HG03060 (cell line): ENCODE data around the gene FBXL4.

Experiments
- ATAC-seq: cut with Tn5 transposase; IDR thresholded peaks from one replicate; pipeline ENCODE4 v1.9.1; 2021; ENCODE audit warnings: low read depth, moderate number of reproducible peaks; ENCODE audit not compliant: unreplicated experiment

The FBXL4 gene

DNA sequence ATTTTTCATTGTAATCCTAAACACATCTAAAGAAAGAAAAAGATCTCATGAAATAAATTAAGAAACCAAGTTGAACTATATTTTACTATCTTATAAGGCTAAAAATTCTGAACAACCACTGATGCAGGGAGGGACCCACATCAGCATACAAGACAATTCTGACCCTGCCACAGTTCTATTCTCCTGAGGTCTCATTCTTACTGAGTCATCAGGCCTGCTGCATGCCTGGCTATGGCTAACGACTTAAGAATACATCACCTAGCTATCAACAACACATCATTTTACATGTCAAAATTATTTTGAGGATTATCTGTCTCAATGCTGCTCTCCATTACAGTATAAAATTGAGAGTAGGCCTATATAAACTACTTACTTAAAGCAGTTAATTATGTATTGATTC is 52.9 kb downstream of the FBXL4 start:
- ATAC-seq = no peak

DNA sequence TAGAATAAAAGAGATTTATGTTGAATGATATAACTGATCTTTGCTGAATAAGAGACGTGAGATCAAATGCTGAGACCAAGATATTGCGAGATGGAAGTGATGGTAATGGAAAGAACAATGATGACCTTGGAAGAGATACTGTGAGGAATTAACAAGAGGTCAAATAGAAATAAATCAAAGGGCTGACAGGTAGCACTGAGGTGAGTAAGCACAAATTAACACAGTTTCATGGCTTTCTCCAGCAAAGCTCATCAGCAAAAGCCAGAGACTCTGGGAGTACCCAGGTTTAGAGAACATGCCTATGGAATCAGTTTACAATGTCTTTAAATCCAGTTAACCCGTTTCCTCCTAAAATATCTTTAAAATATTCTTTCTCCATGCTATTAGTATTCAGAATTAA is 60.1 kb downstream of the FBXL4 start:
- no peak for ATAC-seq

DNA sequence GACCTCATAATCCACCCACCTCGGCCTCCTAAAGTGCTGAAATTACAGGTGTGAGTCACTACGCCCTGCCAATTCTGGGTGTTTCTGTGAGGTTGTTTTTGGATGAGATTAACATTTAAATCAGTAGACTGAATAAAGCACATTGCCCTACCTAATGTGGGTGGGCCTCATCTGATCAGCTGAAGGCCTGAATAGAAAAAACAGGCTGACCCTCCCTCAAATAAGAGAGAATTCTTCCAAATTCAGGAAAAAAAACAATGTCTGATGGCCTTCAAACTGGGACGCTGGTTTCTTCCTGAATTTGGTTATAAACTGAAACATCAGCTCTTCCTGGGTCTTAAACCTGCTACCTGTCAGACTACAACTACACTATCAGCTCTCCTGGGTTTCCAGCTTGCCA is 62.4 kb downstream of the FBXL4 start:
- no peak for ATAC-seq

DNA sequence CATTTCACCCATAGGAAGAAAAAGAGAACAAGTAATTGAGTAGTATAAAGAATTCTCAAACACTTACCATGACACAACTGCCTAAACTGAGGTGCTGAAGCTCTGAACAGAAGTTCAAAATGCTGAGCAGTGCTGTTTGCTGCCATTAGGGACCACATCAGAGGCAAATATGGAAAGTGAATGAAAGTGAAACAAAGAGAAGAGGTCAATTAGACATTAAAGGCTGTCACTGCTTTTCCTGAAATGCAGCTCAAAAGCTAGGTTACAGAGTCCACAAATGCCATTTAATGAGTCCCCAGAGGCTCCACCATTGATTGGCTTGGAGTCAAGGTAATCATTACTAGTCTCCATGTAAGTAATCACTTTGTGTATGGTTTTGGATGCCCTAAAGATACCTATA is 67.3 kb downstream of the FBXL4 start:
- ATAC-seq = peak; percentile 82

DNA sequence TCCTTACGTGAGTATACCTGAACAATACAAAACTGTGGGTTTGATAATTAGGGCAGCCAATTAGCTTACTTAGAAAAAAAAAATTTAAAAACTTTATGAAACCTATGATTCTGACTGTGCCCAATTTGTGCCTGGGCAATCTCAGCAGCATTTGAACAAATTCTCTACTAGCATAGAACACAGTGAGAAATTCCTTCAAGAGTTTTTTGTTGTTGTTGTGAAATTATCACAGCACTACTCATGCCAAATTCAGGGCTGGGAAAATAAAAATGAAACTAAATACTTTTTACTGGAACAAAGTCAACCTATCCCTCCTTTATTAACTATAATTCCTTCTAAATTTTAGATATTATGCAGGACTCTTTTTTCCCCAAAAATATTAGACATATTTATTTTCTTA is 70.5 kb downstream of the FBXL4 start:
- ATAC-seq = no peak

DNA sequence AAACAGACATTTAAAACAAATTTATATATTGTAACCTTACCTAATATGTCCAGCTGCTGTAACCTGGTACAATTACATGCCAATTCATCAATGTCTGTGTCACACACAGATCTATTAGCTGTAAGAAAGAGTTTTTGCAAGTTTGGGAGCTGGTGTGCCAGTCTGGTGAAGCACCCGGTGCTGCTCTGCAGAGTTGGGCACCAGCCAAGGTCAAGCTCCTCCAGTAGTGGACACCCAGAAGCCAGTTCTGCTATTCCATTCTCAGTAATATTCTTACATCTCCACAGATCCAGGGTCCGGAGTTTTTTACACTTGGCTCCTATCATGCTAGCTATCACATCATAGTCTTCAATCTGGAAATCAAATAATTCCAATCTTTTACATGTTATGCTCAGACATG is 72.4 kb downstream of the FBXL4 start:
- no peak for ATAC-seq

DNA sequence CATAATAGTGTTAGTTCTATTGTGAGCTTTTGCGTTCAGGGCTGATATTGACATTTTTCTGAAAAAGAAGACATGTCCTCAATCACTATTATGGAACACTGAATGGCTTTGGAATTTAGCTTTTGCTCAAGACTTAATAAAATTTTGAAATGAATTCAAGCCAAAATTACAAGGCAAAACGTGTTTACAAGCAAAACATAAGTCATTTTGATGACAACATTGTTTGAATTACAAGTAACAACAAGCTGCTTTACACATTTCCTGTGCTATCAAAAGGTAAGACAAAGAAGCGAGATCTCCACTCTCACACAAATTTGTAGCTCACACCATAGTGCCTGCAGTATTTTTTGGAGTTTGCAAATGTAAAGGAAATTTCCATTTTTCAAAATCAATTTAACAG is 75.9 kb downstream of the FBXL4 start:
- ATAC-seq = no peak

DNA sequence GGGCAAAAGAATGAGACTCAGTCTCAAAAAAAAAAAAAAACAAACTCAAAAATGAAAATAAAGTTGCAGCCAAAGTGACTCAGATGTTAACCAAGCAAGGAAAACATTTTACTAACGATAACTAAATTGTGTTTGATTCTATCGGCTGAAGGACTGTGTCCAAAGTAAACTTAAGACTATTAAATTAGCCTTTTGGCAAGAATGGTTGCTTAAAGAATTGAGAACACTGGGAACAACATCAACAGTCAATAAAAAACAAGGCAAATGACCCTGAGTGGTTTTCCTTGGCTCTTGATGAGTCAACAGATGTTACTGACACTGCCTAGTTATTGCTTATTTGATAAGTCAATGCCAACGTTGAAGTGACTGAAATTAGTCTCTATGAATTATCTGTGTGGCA is 76.7 kb downstream of the FBXL4 start:
- ATAC-seq = no peak

DNA sequence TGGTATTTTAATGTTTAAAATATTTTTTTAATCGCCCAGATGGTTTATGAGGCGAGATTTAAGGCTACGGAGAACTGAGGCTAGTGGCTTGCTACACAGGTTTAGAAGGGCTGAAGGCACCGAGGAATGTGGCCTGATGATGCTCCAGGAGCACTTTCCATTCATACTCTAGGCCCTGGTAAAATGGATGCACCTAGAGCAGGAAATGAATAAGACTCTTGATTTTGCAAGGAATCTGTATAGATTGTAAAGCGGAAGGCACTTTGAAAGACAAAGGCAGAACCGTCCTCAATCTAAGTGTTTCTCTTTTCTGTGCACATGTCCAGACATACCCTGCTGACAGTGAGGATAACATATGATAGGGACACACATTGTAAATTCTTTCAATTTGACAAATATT is 83.2 kb downstream of the FBXL4 start:
- ATAC-seq = no peak

DNA sequence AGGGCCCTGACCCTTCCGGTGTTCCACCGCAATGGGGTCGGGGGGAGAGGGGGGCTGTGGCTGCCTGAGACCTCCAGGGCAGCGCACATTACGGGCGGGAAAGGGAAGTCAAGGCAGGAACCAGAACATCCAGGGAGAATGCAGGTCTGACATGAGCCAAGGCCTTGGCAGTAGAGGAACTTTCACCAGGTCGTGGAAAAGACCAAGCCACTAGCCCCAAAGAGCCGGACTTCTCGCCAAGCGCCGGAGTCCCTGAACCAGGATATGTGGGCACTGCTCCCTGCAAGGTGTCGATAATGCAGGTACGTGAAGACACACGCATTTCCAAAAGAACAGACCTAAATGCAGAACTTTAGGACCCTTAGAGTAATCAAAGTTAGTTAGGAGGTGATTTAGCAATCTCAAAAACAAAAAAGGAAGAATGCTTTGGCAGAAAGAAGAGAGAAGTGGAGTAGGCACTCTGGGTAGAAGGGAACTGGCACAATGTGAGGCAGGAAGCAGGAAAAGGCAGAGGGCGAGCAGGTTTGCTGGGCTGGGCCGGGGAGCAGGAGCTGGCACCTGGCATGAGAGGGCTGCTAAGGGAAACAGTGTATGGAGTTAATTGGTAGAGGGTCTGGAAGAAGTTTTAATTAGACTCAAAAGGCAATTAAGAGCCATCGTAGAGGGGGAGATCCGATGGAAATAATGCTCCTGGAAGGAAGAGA is 99.1 kb downstream of the FBXL4 start:
- ATAC-seq = no peak

DNA sequence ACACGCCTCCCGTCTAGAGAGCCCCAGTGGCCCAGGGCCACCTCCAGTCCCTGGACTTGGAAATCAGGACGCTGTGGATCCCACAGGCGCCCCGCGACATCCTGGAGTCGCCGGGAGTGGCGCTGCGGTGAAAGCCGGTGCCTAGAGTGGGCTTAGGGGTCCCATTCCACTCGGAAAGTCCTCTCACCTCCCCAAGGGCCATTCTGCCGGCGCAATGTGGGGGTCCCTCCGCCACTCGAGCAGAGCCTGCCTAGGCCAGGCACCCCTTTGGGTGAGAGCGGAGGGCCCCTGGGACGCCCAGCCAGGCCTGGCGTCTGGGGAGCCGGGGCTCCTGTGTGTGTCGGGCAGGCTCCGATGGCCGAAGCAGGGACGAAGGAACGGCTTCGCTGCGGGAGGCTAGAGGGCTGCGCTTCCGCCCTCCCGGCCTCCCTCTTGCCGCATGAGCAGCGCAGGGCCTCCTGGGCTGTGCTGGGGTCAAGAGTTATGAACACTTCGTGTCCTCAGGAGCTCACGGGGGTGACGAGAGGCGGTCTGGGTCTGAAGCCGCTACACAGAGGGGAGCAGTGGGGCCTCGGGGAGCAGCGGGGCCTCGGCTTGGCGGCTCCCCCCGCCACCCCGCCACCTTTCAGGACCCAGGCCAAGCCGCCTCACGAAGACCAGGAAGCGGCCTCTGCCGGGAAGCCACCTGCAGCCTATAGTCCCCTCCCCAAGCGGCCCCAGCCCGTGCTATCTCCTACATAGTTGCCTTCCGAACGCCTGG is 99.8 kb downstream of the FBXL4 start:
- ATAC-seq = no peak

DNA sequence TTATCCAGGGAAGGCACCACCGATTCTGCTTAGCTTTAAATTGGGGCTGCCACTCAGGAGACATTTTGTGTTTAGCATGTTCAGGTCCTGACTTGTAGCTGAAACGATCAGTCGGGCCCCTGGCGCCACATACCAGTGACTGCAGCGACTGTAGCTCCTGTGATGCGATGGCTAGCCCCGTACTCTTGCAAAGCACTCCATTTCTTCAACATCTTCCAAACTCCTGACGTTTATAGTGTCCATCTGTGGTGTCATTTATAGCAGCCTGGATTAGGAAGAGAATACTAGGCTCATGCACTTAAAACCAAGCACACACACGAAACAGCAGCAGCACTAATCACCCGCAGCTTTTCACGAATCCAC is 100.3 kb downstream of the FBXL4 start:
- ATAC-seq = no peak

DNA sequence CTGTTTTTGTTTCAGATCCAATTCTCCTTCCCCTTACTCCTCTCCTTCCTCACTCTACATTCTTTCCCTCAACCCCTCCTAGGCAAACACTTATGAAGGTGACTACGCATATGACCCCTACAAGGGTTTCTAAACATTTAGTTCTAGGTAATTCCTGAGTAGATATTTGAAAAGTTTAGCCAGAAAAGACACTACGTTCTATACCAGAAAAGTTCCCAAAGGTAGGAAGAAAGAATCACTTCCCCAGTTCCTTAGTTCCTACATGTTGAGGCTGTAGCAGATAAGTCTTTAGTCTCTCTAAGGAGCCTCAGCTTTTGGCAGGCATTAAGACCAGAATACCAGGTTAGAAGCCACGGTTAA is 101.7 kb downstream of the FBXL4 start:
- no peak for ATAC-seq

DNA sequence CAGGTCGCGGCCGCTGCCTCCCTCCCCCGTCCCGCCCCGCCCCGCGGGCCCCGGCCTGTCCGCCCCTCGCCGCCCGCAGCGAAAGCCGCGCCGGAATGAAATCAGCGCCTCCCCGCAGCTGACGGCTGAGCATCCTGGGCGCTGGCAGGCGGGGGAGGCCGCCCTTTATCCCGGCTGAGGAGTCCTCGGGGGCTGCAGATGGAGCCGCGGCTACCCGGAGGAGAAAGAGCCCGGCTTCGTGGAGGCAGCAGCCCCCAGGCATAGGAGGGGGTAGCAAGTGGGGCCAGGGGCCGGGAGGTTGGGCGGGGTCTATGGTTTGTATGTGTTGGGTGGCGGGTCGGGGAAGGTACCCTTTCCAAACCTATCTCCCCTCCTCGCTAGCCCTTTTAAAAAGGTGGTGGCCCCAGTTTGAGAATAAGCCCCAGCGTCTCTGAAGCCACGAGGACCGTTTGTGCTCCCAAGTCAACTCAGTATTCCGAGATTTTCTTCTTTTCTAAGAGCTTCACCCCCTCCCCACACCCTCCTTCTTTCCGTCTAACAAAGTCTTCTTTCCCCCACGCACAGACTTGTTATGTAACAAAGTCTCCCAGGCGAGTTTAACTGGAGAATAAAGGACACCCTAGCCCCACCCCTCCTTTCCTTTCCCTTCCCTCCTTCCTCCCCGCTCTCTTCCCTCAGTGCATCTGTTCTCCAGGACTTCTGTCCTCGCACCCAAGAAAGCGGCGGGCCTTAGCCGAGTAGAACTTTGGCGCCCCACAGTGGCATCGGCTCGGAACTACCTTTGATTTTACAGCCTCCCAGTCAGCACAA is 102.3 kb downstream of the FBXL4 start:
- ATAC-seq = no peak

DNA sequence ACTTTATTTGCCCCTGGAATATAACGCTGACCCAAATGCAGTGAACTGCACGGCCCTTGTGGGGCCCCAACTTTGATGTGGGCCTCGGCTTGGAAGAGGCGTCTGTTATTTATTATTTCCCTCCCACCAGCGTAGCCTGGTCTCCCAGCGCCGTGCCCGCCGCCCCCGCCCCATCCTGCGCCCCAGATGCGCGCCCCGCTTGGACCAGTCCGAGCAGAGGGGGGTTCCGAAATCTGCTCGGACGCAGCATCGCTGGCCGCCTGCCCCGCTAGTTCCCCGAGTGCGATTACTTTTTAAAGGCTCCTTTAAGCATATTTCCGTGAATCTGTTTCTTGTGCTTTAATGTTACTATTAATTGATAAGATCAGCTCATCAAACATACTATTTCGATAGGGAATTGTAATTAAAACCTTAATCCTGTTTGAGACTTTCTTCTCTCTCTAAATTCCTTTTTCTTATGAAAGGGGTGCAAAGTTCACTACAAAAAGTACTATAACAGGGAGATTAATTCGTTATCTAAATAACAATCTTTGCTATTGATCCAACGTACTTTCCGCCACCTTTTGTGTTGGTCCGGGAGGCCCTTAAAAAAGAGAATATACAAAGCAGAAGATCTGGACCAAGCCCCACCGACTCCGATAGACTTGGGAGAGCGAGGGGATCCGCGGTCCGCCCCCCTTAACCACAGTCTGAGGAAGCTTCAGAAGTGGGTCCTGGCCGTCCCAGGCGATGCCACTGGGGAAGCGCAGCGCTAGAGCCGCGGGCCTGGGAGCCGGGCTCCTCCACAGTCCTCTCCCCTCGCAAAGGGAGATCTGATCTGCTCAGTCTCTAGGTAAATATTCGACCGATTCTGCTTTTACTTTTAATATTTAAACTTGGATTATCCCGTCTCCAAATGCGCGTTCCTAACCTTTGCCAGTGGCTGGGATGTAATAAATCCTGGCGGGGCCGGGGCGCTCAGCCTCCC is 103.2 kb downstream of the FBXL4 start:
- no peak for ATAC-seq

DNA sequence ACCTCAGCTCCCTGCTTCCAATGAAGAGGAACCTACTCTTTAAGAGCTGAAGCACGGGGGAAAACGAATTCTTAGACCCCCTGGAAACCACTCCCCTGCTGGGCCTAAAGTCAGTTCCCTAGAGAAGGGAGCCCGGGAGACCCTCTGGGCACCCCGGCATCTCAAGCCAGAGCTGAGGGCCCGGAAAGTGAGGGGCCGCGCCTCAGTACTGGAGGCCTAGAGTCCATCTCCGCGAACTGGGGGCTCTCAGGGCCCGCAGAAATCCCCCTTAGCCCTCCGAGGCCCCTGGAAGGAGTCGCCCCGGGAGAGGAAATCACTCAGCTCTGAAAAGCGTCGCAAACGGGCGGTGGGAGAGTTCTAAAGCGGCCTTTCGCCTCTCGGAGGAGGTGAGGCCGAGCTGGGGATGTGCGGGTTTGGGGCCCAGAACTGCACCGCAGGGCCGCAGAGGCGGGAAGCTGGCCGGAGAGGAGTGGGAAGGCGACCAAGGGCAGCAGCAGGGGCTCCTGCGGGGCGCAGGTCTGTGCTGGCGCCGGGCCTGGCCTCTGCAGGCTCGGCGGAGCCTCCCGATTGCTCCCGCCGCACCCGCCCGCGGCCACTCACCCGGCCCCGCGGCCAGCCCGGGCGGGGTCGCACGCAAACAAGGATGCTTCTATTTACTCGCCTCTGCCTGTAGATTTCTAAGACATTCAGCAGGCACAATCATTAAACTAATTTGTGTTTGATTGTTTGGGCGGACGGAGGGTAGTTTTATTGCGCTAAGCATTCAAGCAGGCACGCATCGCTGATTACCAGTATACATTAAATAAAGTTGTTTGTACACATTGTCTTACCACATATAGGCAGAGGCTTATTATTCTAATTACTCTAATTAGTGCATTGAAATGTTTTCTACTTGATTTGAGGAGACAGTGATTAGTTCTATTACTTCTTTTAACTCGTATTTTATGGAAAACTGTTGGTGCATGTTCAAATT is 104.2 kb downstream of the FBXL4 start:
- no peak for ATAC-seq

DNA sequence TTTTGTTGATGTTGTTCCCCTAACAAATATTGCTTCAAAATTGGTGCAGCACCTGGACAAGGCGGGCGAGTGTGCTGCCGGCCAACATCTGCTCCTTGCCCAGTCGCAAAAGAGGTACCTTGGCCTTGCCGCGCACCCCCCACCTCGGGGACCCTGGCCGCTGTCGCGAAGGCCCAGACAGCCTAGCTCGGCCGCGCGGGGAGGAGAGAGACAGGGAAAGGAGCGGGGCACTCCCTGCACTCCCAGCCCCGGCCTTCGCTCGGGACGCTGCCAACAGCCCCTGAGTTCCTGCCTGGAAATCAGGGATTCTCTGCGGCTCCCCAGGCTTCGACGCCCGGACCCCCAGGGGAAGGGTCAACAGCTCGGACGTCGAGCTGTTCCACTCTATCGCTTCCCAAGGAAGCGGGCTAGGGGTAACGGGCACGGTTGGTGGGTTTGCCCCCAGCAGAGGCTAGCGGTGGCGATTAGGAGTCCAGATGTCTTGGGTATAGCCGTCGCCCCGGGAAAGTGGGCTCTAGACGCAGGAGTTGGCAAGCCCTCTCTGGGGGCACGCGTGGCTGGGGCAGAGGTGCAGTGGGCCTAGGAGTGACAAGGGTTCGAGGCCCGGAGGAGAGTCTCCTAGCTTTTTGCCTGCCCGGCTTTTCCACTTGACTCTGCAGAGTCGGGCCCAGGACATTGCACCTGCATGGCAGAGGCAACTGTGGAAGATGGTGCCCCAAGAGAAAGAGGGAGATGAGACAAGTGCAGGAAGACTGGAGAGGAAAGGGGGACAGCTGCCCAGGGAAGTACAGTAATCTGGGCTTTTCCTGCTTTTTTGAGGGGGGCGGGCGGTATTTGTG is 105.2 kb downstream of the FBXL4 start:
- no peak for ATAC-seq

DNA sequence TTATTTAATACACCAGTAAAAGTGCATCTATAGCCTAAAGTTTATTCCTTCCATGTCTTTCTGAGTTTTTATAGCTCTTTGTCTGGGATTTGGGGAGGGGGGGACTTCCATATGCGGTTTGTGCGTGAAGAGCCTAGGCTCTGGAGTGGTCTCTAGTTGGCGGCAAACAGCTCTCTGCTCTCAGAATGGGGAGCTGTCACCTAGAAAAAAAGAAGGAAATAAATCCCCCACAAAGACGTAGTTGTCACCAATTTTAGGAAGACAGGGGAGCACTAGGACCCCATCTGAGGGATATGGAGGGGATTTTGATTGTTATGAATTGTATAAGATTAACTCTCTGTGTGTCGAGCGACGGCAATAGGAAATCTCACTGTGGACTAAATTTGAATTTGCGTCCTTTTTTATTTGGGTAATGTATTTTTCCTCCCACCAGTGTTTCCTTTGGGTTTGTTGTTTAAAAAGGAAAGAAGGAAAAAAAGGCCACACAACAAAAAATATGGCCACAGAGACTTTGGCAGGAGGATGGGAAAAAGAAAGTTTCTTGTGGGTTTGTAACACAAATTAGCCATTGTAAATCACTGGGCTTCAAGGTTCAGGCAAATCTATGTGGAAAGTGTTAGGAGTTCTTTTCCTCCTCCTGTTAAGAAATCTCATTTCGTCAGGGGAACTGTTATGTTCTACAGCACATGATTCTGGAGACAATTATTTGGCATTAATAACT is 106.0 kb downstream of the FBXL4 start:
- ATAC-seq = no peak
